GM23338 (cell line): ENCODE measurements around the gene ENDOU. TPM values are rescaled to one million over a fixed set of nuclear protein-coding genes. Genes with fewer than 3 reads are reported as not detected.

Experiments used
- ATAC-seq: fragments of 200-7000 bp; cut with Tn5 transposase; 3 replicates; pipeline ENCODE4 v1.9.1; 2020
- DNase-seq: peaks from one replicate; pipeline ENCODE4 v3.0.0-alpha.2; 2015; ENCODE audit warnings: low spot score
- H2AFZ ChIP-seq: fragments of 200-600 bp; sonication (generic); 2 replicates; pipeline ENCODE4 v1.8.0; 2016; ENCODE audit warnings: antibody characterized with exemption, mild to moderate bottlenecking, moderate library complexity
- H3F3A ChIP-seq: fragments of 200-600 bp; sonication (generic); replicated peaks from 2 replicates; pipeline ENCODE4 v1.8.0; 2017; ENCODE audit warnings: antibody characterized with exemption, mixed run types, low read depth
- H3K27ac ChIP-seq: fragments of 200-600 bp; sonication (generic); 2 replicates; pipeline ENCODE4 v1.6.1; 2016; ENCODE audit warnings: low read depth
- H3K27me3 ChIP-seq: fragments of 200-600 bp; sonication (generic); 2 replicates; pipeline ENCODE4 v1.8.0; 2016; ENCODE audit warnings: mild to moderate bottlenecking, mixed run types, moderate library complexity; ENCODE audit not compliant: insufficient read depth
- H3K36me3 ChIP-seq: fragments of 200-600 bp; sonication (generic); 2 replicates; pipeline ENCODE4 v1.8.0; 2016; ENCODE audit warnings: mild to moderate bottlenecking; ENCODE audit not compliant: insufficient read depth
- H3K4me1 ChIP-seq: fragments of 200-600 bp; sonication (generic); 2 replicates; pipeline ENCODE4 v1.8.0; 2016; ENCODE audit warnings: mild to moderate bottlenecking, moderate library complexity; ENCODE audit not compliant: insufficient read depth
- H3K4me2 ChIP-seq: fragments of 200-600 bp; sonication (generic); 2 replicates; pipeline ENCODE4 v1.7.1; 2017; ENCODE audit warnings: mixed run types
- H3K4me3 ChIP-seq: fragments of 200-600 bp; sonication (generic); 2 replicates; pipeline ENCODE4 v1.6.1; 2016; ENCODE audit warnings: mixed run types
- H3K79me2 ChIP-seq: fragments of 200-600 bp; sonication (generic); replicated peaks from 2 replicates; pipeline ENCODE4 v1.8.0; 2017; ENCODE audit warnings: mild to moderate bottlenecking; ENCODE audit not compliant: insufficient read depth
- H3K9me2 ChIP-seq: fragments of 200-600 bp; sonication (generic); 2 replicates; pipeline ENCODE4 v1.8.0; 2017; ENCODE audit not compliant: insufficient read depth
- H4K20me1 ChIP-seq: fragments of 200-600 bp; sonication (generic); replicated peaks from 2 replicates; pipeline ENCODE4 v1.8.0; 2017; ENCODE audit warnings: mild to moderate bottlenecking; ENCODE audit not compliant: insufficient read depth
- H3K27ac Mint-ChIP-seq: 2 replicates; pipeline ENCODE4 v1.8.0; 2020; ENCODE audit warnings: inconsistent platforms, mild to moderate bottlenecking, moderate library complexity, mixed read lengths
- H3K27me3 Mint-ChIP-seq: 3 replicates; pipeline ENCODE4 v1.8.0; 2022; ENCODE audit warnings: low read depth, mild to moderate bottlenecking, moderate library complexity, mixed read lengths, inconsistent platforms; ENCODE audit not compliant: insufficient read depth, poor library complexity
- H3K36me3 Mint-ChIP-seq: 3 replicates; pipeline ENCODE4 v1.8.0; 2021; ENCODE audit warnings: low read depth, mild to moderate bottlenecking, inconsistent platforms, moderate library complexity, mixed read lengths
- H3K4me1 Mint-ChIP-seq: 3 replicates; pipeline ENCODE4 v1.8.0; 2020; ENCODE audit warnings: mild to moderate bottlenecking, inconsistent platforms, mixed read lengths
- H3K4me3 Mint-ChIP-seq: 3 replicates; pipeline ENCODE4 v1.8.0; 2021; ENCODE audit warnings: moderate library complexity, mild to moderate bottlenecking, inconsistent platforms, mixed read lengths
- H3K9me3 Mint-ChIP-seq: 3 replicates; pipeline ENCODE4 v1.8.0; 2020; ENCODE audit warnings: moderate library complexity, mild to moderate bottlenecking, inconsistent platforms, mixed read lengths
- CREB1 ChIP-seq: fragments of 250-450 bp; sonication (Bioruptor Pico); IDR thresholded peaks from 2 replicates; pipeline ENCODE4 v1.5.0; 2020; ENCODE audit warnings: low read depth, mild to moderate bottlenecking, moderate library complexity
- CTCF ChIP-seq, 2 experiments: fragments of 200-600 bp in 1 of 2; sonication (generic) in 1 of 2; conservative IDR thresholded peaks; 2 replicates each; pipeline versions ENCODE4 v1.5.1 to v1.6.1; 2016 to 2017; ENCODE audit warnings: antibody characterized with exemption in 2 of 2, low read depth in 2 of 2, mild to moderate bottlenecking in 2 of 2, moderate library complexity in 1 of 2
- ETS1 ChIP-seq: IDR thresholded peaks from 2 replicates; pipeline ENCODE4 v1.6.1; 2016; ENCODE audit warnings: antibody characterized with exemption
- EZH2 ChIP-seq: fragments of 200-600 bp; sonication (generic); IDR thresholded peaks from one replicate; pipeline ENCODE4 v1.8.0; 2017; ENCODE audit warnings: antibody characterized with exemption, mild to moderate bottlenecking, low read depth; ENCODE audit not compliant: unreplicated experiment
- EZH2phosphoT487 ChIP-seq: fragments of 200-600 bp; sonication (generic); IDR thresholded peaks from one replicate; pipeline ENCODE4 v1.8.1; 2018; ENCODE audit warnings: antibody characterized with exemption; ENCODE audit not compliant: unreplicated experiment
- JUNB ChIP-seq: IDR thresholded peaks from one replicate; pipeline ENCODE4 v1.6.1; 2016; ENCODE audit warnings: antibody characterized with exemption; ENCODE audit not compliant: unreplicated experiment
- NANOG ChIP-seq: IDR thresholded peaks from 2 replicates; pipeline ENCODE4 v1.6.1; 2016; ENCODE audit warnings: antibody characterized with exemption, borderline replicate concordance
- POLR2AphosphoS5 ChIP-seq: IDR thresholded peaks from 2 replicates; pipeline ENCODE4 v1.6.1; 2016; ENCODE audit warnings: antibody characterized with exemption, low read depth
- REST ChIP-seq: IDR thresholded peaks from one replicate; pipeline ENCODE4 v1.6.1; 2018; ENCODE audit warnings: antibody characterized with exemption; ENCODE audit not compliant: unreplicated experiment
- STAT1 ChIP-seq: IDR thresholded peaks from one replicate; pipeline ENCODE4 v1.6.1; 2016; ENCODE audit warnings: antibody characterized with exemption; ENCODE audit not compliant: unreplicated experiment
- ZNF114 ChIP-seq: fragments of 250-450 bp; sonication (Bioruptor Pico); IDR thresholded peaks from 2 replicates; pipeline ENCODE4 v1.5.0; 2020; ENCODE audit warnings: mild to moderate bottlenecking, moderate library complexity
- ZNF331 ChIP-seq: fragments of 250-450 bp; sonication (Bioruptor Pico); IDR thresholded peaks from 2 replicates; pipeline ENCODE4 v1.5.0; 2020; ENCODE audit warnings: low read depth, mild to moderate bottlenecking, moderate library complexity
- ZNF462 ChIP-seq: fragments of 250-450 bp; sonication (Bioruptor Pico); IDR thresholded peaks from 2 replicates; pipeline ENCODE4 v1.5.0; 2020; ENCODE audit warnings: mild to moderate bottlenecking, moderate library complexity
- polyA plus RNA-seq: library from polyadenylated mRNA; unstranded; fragments of >200 nt; fragmentation: Nextera tagmentation; extraction: Ambion mirVana; gene quantifications from 2 replicates; pipeline ENCODE4 v1.2.1, GENCODE V29; 2016
- total RNA-seq: library from RNA; depleted of rRNA; stranded (reverse); fragments of >200 nt; shearing (Covaris generic); gene quantifications from 2 replicates; pipeline ENCODE4 v1.2.3, GENCODE V29; 2014

ENDOU gene
- total and polyA plus RNA-seq, 2 experiments from 2014 or later = not detected

- H3K36me3 ChIP-seq = no peaks in the 10 kb centered on the region
- no peaks in the 10 kb centered on the region for H3K9me2 ChIP-seq
- H3K27ac Mint-ChIP-seq = no peak overlapping the region
- no peaks in the 10 kb centered on the region; the same call in 2 of the 3 replicates for H3K9me3 Mint-ChIP-seq
- H3F3A ChIP-seq = no peaks in the 10 kb centered on the region
- H3K79me2 ChIP-seq = no peaks in the 10 kb centered on the region
- ATAC-seq (no peak), DNase-seq (no peak)
- no peak overlapping the region for H3K4me3 Mint-ChIP-seq
- peaks cover 29% of the 10 kb centered on the region for H3K27me3 Mint-ChIP-seq
- no peak overlapping the region for H3K27ac ChIP-seq
- peaks cover 47% of the 10 kb centered on the region for H3K4me1 Mint-ChIP-seq
- no peak overlapping the region for H3K4me2 ChIP-seq
- no peak overlapping the region for H2AFZ ChIP-seq
- H3K4me1 ChIP-seq = peaks cover 5% of the 10 kb centered on the region; the same call in 1 of the 2 replicates
- H4K20me1 ChIP-seq = no peaks in the 10 kb centered on the region
- peaks cover 4% of the 10 kb centered on the region; the same call in 1 of the 3 replicates for H3K36me3 Mint-ChIP-seq
- TF ChIP-seq POLR2AphosphoS5 (no peak), ZNF114 (CRISPR knock-in tag) (no peak), ZNF462 (CRISPR knock-in tag) (no peak), ETS1 (no peak), EZH2phosphoT487 (no peak), REST (no peak), EZH2 (no peak), JUNB (no peak), CREB1 (no peak), ZNF331 (CRISPR knock-in tag) (no peak), NANOG (no peak), CTCF (conservative IDR thresholded peaks at IDR 0.05; ENCODE audit: low read depth in 2 of 2) (no peak), STAT1 (no peak)
- H3K27me3 ChIP-seq = no peaks in the 10 kb centered on the region
- no peak overlapping the region for H3K4me3 ChIP-seq
These were observed 22.6 kb upstream of the ENDOU start for GRCh38 chr12:47747596-47748506.
